ENCODE data around the gene PIP4K2B. TPM values are rescaled to one million over a fixed set of nuclear protein-coding genes. Genes with fewer than 3 reads are reported as not detected.
A peak's percentile ranks its signal among the peaks of the same experiment; 100 is the strongest.

Gene PIP4K2B
- total and polyA plus RNA-seq, 11 donors = 23.3 to 55.0 (median 48.4) TPM

DNA sequence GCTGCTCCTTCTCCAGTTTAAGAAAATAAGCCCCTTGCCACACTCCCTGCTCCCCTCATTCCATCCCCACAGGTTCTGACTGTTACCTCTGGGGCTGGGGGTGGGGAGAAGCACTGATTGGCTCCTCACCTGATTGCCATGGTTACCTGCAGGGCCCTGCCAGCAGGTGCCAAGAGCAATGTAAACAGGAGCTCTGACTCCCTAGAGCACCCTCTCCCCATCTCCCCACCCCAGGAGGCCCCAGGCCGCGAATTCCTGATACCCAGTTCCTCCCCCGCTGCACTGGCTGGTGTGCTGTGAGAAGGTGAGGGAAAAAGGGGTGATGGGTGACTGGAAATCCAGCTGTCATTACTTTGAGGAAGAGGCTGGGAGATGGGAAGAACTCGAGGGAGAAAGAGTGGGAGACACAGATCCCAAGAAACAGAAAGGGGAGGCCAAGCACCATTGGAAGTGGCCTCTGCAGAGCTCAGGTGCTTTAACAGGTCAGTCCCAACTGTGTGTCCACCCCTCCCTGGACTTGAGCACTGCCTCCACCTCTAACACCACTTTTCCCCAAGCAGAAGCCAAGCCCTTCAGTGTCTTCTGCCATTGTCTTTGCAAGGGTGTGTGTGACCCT, 55.7 kb downstream of the PIP4K2B start:
- ATAC-seq (no peak), DNase-seq (peak in 1 of 5 donors; percentile 20)
- no peak overlapping the region for H3K4me3 ChIP-seq
- peaks cover 5 to 70% (median 51%) of the 10 kb centered on the region in 12 donors for H3K4me1 ChIP-seq
- no peaks in the 10 kb centered on the region for H3K9me3 ChIP-seq
- WGBS, 4 donors = 74 to 84% (median 79%) methylated on average over 4 of the region's 4 CpGs
- H3K36me3 ChIP-seq = peaks cover 0 to 15% (median 13%) of the 10 kb centered on the region in 9 donors
- H3K27ac ChIP-seq = peak overlapping the region in 6 of 12 donors; percentile 0 to 75 (median 38)
- intact Hi-C loops (cut with DNase I) = loop anchor here in 1 of 10 donors (5.0 kb wide), 1 partner anchor 41 kb away; no protein-coding TSS in a partner anchor
- TF ChIP-seq POLR2A (IDR thresholded peaks at IDR 0.05) = no peak
- TF ChIP-seq, protein P1, sequence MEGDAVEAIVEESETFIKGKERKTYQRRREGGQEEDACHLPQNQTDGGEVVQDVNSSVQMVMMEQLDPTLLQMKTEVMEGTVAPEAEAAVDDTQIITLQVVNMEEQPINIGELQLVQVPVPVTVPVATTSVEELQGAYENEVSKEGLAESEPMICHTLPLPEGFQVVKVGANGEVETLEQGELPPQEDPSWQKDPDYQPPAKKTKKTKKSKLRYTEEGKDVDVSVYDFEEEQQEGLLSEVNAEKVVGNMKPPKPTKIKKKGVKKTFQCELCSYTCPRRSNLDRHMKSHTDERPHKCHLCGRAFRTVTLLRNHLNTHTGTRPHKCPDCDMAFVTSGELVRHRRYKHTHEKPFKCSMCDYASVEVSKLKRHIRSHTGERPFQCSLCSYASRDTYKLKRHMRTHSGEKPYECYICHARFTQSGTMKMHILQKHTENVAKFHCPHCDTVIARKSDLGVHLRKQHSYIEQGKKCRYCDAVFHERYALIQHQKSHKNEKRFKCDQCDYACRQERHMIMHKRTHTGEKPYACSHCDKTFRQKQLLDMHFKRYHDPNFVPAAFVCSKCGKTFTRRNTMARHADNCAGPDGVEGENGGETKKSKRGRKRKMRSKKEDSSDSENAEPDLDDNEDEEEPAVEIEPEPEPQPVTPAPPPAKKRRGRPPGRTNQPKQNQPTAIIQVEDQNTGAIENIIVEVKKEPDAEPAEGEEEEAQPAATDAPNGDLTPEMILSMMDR (IDR thresholded peaks at IDR 0.05) = no peak
- H3K27me3 ChIP-seq = peaks cover 0 to 11% (median 0%) of the 10 kb centered on the region in 9 donors

DNA sequence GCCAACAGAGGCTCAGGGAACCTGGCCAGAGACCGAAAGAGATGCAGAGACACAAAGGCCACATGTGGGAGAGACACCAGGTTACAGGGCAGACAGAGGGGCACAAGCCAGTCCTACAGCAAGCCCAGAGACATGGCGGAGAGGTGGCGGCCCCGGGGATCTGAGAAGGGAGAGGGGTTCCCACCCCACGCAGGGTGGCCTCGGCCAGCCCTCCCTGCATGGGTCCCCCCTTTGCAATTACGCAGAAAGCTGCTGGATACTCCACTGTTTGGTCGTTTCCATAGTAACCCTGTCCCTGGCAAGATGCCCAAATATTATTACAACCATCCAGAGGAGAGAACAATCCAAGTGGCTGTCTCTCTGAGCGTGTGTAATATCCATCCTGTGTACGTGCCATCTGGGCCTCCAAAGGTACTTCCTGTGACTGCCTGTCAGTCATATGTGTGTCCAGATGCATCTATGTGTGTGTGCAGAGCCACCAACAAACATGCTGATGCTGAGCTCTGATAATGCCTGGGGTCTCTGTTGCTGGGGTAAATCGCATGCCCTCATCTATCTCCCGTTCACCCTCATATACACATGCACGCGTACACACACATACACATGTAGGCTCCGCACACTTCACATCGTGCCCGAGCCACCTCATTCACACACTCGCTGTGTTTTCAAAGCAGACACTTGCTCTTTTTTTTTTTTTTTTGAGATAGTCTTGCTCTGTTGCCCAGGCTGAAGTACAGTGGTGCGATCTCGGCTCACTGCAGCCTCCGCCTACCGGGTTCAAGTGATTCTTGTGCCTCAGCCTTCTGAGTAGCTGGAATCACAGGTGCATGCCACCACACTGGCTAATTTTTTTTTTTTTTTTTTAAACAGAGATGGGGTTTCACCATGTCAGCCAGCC, 56.7 kb downstream of the PIP4K2B start:
- no peaks in the 10 kb centered on the region for H3K9me3 ChIP-seq
- H3K4me1 ChIP-seq = peaks cover 5 to 67% (median 49%) of the 10 kb centered on the region in 12 donors
- DNase-seq = peak in 4 of 5 donors; percentile 52 to 80 (median 65)
- H3K27ac ChIP-seq = peak overlapping the region; percentile 55 to 90 (median 74)
- WGBS, 4 donors = 35 to 49% (median 37%) methylated on average over 21 to 22 of the region's 22 CpGs
- TF ChIP-seq, protein P1 (IDR thresholded peaks at IDR 0.05) = no peak
- no peak for TF ChIP-seq POLR2A (IDR thresholded peaks at IDR 0.05)
- H3K4me3 ChIP-seq = peak overlapping the region in 3 of 12 donors; percentile 3 to 18 (median 14)
- intact Hi-C loops (cut with DNase I) = loop anchor here in 1 of 10 donors (5.0 kb wide), 1 partner anchor 40 kb away; no protein-coding TSS in a partner anchor
- peaks cover 0 to 5% (median 0%) of the 10 kb centered on the region in 9 donors for H3K27me3 ChIP-seq
- ATAC-seq = peak; percentile 40 to 74 (median 60)
- peaks cover 0 to 25% (median 23%) of the 10 kb centered on the region in 9 donors for H3K36me3 ChIP-seq

DNA sequence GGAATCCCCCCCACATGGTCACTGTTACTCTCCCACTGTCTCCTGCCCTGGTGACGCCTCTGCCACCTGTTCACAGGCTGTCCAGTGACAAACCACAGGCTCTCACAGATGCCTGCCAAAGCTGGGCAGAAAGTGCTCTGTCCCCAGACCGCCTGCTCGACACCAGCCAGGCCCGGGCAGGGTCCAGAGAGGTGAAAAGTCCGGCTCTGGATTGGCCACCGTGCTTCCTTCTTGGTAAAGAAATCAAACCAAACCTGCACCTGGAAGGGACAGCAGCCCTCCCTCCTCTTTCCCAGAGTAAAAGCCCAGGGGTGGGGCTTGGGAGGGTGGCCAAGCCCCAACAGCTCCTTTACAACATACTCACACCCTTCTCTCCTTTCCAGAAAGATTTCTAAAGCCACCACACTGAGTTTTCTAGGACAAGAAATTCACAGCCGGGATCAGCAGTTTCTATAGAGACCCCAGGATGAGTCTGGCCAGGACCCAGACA, 57.4 kb downstream of the PIP4K2B start:
- Histone ChIP-seq H3K27ac (peak overlapping the region; percentile 55 to 90 (median 74)), H3K4me1 (peaks cover 5 to 65% (median 49%) of the 10 kb centered on the region in 12 donors), H3K27me3 (no peaks in the 10 kb centered on the region), H3K4me3 (peak overlapping the region in 3 of 12 donors; percentile 3 to 18 (median 14)), H3K36me3 (peaks cover 0 to 32% (median 27%) of the 10 kb centered on the region in 9 donors), H3K9me3 (no peaks in the 10 kb centered on the region)
- DNase-seq = peak; percentile 54 to 78 (median 68)
- ATAC-seq = peak; percentile 75 to 84 (median 82)
- WGBS, 4 donors = 19 to 37% (median 20%) methylated on average over 6 to 7 of the region's 7 CpGs
- intact Hi-C loops (cut with DNase I) = loop anchor here in 1 of 10 donors (5.0 kb wide), 1 partner anchor 40 kb away; no protein-coding TSS in a partner anchor
- TF ChIP-seq, protein P1 (IDR thresholded peaks at IDR 0.05) = no peak
- no peak for TF ChIP-seq POLR2A (IDR thresholded peaks at IDR 0.05)
